Right lobe of liver (tissue), 4 donors: ENCODE results near the gene PCDHB5.

ENCODE experiments used
- CTCF ChIP-seq, 4 donors: fragments of 200-600 bp in 3 of 4; fragments of 450-650 bp in 1 of 4; IDR thresholded peaks; one replicate each; pipeline versions ENCODE4 v1.5.1 to v1.8.0; 2016 to 2022; ENCODE audit warnings: antibody characterized with exemption in 4 of 4, mild to moderate bottlenecking in 2 of 4
- POLR2A ChIP-seq: fragments of 450-650 bp; IDR thresholded peaks from one replicate; pipeline ENCODE4 v1.6.1; 2017; ENCODE audit warnings: antibody characterized with exemption, mild to moderate bottlenecking
- donor health status: DM: no; HTN: no; CAD: no.
- donor health status: DM: no; HTN: no; CAD: no.
- donor health status: DM: no; HTN: yes; CAD: no.

- TF ChIP-seq CTCF (IDR thresholded peaks at IDR 0.05): peak in 1 of 4 donors; percentile 14
- TF ChIP-seq POLR2A: no peak
Measured at GRCh38 chr5:141149812-141150211, 14.8 kb downstream of the PCDHB5 start, which contains the start of gene PCDHB6.
